ENCODE data around the gene RPL7L1.
A peak's percentile ranks its signal among the peaks of the same experiment; 100 is the strongest.
"Not testable (repeated sequence)": the region's sequence is repeated elsewhere in the genome, so short reads cannot be mapped to it uniquely, and the experiment has no call there.

Gene RPL7L1

GRCh38 chr6:42879372-42880239 lies at the start of gene RPL7L1:
RPL7L1 (plus strand) TSS chr6:42879616; CDS start chr6:42879911, 295 bp downstream.
- DNase-seq (ENCODE audit: low spot score) = peak; percentile 81

DNA sequence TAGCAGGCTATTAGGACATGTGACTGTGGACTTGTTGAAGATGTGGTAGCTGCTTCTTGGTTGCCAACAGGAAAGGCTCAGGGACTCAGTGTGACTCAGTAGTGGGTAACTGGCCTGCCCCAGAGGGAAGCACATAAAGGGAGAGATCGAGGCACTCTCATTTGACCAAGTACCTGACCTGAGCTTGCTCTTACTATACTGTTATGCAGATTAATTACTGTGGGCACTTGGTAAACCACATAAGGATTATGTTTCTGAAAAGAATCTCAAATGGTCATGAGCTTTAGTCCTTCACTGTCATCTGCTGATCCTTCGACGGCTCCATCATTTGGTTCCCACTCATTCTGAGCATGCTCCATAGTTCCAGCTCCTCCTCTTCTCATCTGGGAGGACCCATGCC lies 48.2 kb upstream of the RPL7L1 start:
- DNase-seq (ENCODE audit: low spot score) = no peak

GRCh38 chr6:42834056-42834455 lies 45.4 kb upstream of the RPL7L1 start:
- DNase-seq (ENCODE audit: low spot score) = no peak

DNA sequence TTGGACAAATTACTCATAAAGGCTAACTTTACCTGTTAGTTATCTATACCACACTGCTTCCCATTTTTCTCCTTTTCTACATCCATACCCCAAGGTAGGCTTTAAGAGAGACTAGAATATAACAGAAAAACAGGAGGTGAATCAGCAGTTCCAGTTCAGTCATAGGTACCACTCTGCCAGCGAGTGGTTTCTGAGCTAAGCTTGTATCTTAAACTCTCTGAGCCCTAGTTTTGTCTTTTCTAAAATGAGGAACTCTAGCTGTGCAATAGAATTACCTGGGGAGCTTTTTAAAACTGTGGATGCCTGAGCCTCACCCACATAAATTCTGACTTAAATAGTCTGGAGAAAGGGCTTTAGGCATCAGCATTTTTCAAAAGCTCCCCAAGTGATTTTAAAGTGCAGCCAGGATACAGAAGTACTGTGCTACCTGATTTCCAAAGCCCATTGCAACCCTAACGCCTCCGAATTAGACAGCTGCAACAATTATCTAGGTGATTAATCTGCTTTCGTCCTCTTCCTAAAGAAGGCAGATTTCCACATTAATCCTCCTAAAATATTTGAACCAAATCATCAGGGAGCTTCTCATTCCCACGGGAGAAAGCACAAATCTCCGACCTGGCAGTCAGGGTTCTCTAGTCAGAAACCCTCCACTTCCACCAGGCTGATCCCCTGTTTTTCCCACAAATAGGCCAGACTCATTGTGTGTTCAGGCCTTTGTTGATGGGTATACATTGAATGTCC lies 37.4 kb upstream of the RPL7L1 start:
- no peak for DNase-seq (ENCODE audit: low spot score)

DNA sequence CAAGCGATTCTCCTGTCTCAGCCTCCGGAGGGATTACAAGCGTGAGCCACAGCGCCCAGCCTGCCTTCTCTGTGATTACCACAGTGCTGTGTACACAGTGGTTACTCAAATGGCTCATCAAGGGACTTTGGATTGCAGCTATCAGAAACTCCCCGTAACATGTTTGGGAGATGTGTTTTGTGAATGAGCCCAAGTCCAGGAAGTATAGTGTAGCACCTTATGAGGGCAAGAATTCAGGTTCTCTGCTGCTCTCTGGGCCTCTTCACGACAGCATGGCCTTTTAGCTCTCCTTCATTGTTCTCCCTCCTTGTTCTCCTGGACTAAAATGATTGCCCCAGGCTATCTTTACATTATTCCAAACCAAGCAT lies 34.1 kb upstream of the RPL7L1 start:
- no peak for DNase-seq (ENCODE audit: low spot score)

GRCh38 chr6:42846505-42846904 lies 32.9 kb upstream of the RPL7L1 start:
- DNase-seq (ENCODE audit: low spot score) = no peak

DNA sequence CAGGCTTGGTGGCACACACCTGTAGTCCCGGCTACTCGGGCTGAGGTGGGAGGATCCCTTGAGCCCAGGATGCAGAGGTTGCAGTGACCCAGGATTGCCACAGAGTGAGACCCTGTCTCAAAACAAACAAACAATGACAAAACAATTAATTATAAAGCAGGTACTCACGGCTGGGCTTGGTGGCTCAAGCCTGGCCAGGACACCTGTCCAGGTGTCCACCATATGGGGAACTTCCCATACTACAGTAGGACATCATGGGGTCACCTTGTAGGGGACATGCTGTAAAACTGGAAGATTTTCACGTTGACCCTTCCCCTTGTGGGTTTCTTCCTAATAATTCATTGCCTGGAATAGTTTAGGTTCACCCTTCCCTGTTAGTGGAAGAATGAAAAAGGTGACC lies 30.7 kb upstream of the RPL7L1 start:
- DNase-seq (ENCODE audit: low spot score) = no peak

DNA sequence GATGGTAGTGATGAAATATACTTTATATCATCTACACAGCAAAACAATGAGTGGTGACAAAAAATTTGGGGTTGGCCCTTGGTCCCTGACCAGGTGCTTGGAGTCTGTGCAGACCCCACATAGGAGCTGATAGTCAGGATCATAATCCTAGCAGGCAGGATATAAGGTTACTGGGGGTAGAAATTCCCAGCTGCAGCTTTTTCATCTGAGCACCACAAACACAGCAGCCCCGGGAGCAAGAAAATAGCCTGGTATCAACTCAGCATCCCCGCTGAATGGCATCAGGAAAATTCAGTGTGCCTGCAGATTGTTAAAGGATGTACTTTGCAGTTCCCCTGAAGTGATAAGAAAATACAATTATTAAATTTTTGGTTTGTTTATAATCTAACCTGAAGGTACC lies 27.8 kb upstream of the RPL7L1 start:
- no peak for DNase-seq (ENCODE audit: low spot score)

- DNase-seq (ENCODE audit: low spot score) = no peak
Observed at GRCh38 chr6:42860036-42860435, 19.4 kb upstream of the RPL7L1 start.

DNA sequence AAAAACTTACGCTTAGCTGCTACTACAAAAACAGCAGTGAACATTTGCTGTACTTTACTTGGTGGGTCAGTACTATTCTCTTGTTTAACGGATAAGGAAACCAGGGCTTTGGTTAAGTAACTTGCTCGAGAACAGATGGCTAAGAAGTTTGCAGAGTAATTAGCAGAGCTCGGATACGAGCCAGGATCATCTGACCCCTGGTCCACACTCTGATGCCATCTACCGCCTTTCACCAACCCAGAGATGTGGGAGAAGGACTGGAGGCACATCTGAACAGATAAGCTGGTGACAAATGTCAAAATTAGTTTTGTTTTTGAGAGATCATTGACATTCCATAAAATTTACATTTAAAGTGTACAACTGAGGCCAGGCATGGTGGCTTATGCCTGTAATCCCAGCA lies 18.9 kb upstream of the RPL7L1 start:
- DNase-seq (ENCODE audit: low spot score) = no peak

DNA sequence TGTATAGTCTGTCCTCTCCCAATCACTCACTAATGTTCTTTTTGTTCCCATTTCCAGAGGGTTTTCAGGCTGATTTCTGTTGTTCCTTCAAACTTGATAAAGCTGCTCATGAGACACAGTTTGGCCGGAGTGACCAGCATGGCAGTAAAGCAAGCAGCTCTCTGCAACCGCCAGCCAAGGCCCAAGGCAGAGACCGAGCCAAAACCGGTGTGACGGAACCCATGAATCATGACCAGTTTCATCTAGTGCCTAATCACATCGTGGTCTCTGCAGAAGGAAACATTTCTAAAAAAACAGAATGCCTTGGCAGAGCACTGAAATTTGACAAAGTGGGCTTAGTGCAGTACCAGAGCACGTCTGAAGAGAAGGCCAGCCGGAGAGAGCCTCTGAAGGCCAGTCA lies 14.8 kb upstream of the RPL7L1 start:
- DNase-seq (ENCODE audit: low spot score) = no peak

GRCh38 chr6:42870145-42870936 lies 9.1 kb upstream of the RPL7L1 start:
- DNase-seq (ENCODE audit: low spot score) = no peak

- no peak for DNase-seq (ENCODE audit: low spot score)
Observed at GRCh38 chr6:42871711-42872110, 7.7 kb upstream of the RPL7L1 start.

DNA sequence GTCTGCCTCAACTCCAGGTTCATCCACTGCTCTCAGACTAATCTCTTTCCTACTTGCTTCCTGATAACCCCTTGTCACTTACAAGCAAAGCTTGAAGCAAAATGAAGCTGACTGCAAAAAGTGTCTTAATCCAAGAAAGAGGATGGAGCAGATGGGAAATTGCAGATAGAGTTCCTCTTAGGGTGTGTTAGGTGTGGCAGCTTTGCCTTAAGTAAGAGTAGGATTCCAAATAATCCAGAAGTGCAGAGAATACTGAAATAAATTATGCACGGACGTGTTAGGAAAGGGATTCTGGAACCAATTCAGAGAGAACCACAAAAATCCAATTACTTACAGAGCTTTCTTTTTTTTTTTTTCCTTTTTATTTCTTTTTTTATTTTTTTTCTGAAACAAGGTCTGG lies 6.1 kb upstream of the RPL7L1 start:
- no peak for DNase-seq (ENCODE audit: low spot score)

- DNase-seq (ENCODE audit: low spot score) = no peak
Observed at GRCh38 chr6:42877695-42878094, 1.7 kb upstream of the RPL7L1 start.

- not testable (repeated sequence) for DNase-seq (ENCODE audit: low spot score)
Observed at GRCh38 chr6:42880240-42880817, 913 bp downstream of the RPL7L1 start.

- not testable (repeated sequence) for DNase-seq (ENCODE audit: low spot score)
Observed at GRCh38 chr6:42880871-42881270, 1.5 kb downstream of the RPL7L1 start.

GRCh38 chr6:42885702-42886101 lies 6.3 kb downstream of the RPL7L1 start:
- DNase-seq (ENCODE audit: low spot score) = no peak

DNA sequence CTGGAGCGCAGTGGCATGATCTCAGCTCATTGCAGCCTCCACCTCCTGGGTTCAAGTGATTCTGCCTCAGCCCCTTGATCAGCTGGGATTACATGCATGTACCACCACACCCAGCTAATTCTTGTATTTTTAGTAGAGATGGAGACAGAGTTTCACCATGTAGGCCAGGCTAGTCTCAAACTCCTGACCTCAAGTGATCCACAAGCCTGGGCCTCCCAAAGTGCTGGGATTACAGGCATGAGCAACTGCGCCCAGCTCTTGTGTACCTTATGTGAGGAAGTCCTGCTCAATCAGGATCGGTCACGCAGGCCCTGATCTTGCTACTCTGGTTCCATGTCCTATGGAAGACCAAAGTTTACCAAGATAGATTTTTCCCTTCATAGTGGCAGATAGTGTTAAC lies 8.8 kb downstream of the RPL7L1 start:
- not testable (repeated sequence) for DNase-seq (ENCODE audit: low spot score)

DNA sequence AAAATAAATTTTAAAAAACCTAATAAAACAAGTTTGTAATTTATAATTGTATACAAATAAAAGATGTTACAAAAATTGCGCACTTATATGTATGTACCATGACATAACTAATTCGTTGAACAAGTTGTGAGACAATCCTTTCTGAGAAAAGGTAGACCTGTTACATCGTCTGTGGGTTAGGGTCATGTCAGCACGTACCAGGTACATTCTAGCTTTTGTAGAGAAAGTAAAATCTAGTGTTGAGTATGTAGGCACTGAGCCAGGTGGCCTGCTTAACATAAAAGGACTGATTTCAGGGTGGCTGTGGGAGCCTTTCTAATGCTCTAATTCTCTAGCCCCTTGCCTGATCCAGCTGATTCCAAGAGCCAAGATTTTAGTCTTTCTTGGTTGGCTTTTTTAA lies 10.4 kb downstream of the RPL7L1 start:
- DNase-seq (ENCODE audit: low spot score) = no peak

GRCh38 chr6:42890311-42891198 lies 11.1 kb downstream of the RPL7L1 start:
- DNase-seq (ENCODE audit: low spot score) = peak; percentile 93
